Left lung (tissue), 10 donors: ENCODE data around the gene RET. TPM values are rescaled to one million over a fixed set of nuclear protein-coding genes. Genes with fewer than 3 reads are reported as not detected.

Experiments used
- ATAC-seq: fragments of 200-7000 bp; cut with Tn5 transposase; one replicate; pipeline ENCODE4 v1.9.1; 2020; ENCODE audit warnings: moderate library complexity
- DNase-seq, 4 donors: peaks; one replicate each; pipeline ENCODE4 v3.0.0-alpha.2; 2013 to 2020
- H3K27ac ChIP-seq, 2 donors: fragments of 200-600 bp; sonication (generic) in 1 of 2; one replicate each; pipeline versions ENCODE4 v1.5.0 to v1.8.0; 2020 to 2021
- H3K27me3 ChIP-seq, 2 donors: fragments of 200-600 bp; sonication (generic) in 1 of 2; one replicate each; pipeline versions ENCODE4 v1.5.0 to v1.8.0; 2020 to 2021
- H3K36me3 ChIP-seq, 2 donors: fragments of 200-600 bp; sonication (generic) in 1 of 2; one replicate each; pipeline versions ENCODE4 v1.5.0 to v1.8.0; 2020 to 2021
- H3K4me1 ChIP-seq, 2 donors: fragments of 200-600 bp; one replicate each; pipeline ENCODE4 v1.8.0; 2021
- H3K4me3 ChIP-seq, 2 donors: fragments of 200-600 bp; sonication (generic) in 1 of 2; one replicate each; pipeline versions ENCODE4 v1.5.0 to v1.8.0; 2020 to 2021; ENCODE audit warnings: mild to moderate bottlenecking in 1 of 2
- H3K9me3 ChIP-seq, 2 donors: fragments of 200-600 bp; sonication (generic) in 1 of 2; one replicate each; pipeline versions ENCODE4 v1.5.0 to v1.8.0; 2020 to 2021
- intact Hi-C, 2 donors: fragments of 100-400 bp; cut with DNase I; formaldehyde crosslinking; loops; one replicate each; pipeline versions ENCODE4 v1.11.2 to v1.14.2; 2022
- polyA plus RNA-seq, 6 donors: library from polyadenylated mRNA; unstranded; fragments of 120-200 nt; gene quantifications; one replicate each; pipeline ENCODE4 v1.2.1, GENCODE V29; 2013; ENCODE audit not compliant: insufficient read length in 6 of 6
- total RNA-seq, 2 donors: library from RNA; stranded (reverse); fragmentation: NEBNext Ultra II Directional; extraction: Animal tissue kit (Norgen Biotek cat#: 25700); gene quantifications; one replicate each; pipeline ENCODE4 v1.2.1, GENCODE V29; 2021
- TF ChIP-seq, protein P1 (sequence below), 2 donors: fragments of 200-600 bp; sonication (generic) in 1 of 2; IDR thresholded peaks; one replicate each; pipeline versions ENCODE4 v1.5.0 to v1.8.0; 2021; ENCODE audit warnings: antibody characterized with exemption in 2 of 2
- donor health status: DM: no; HTN: yes; CAD: no.
- donor health status: DM: no; HTN: no; CAD: no.

RET gene
- total and polyA plus RNA-seq, 8 donors: 0.97 to 3.8 (median 2.0) TPM

GRCh38 chr10:43170491-43170890 lies 93.6 kb downstream of the RET start:
- Histone ChIP-seq H3K4me3 (no peak overlapping the region), H3K4me1 (peaks cover 0 to 47% of the 10 kb centered on the region in 2 donors), H3K36me3 (peaks cover 0 to 38% of the 10 kb centered on the region in 2 donors), H3K27me3 (no peaks in the 10 kb centered on the region), H3K9me3 (no peaks in the 10 kb centered on the region), H3K27ac (peak overlapping the region in 1 of 2 donors; percentile 76)
- DNase-seq (no peak), ATAC-seq (peak; percentile 5)
- TF ChIP-seq, protein P1, sequence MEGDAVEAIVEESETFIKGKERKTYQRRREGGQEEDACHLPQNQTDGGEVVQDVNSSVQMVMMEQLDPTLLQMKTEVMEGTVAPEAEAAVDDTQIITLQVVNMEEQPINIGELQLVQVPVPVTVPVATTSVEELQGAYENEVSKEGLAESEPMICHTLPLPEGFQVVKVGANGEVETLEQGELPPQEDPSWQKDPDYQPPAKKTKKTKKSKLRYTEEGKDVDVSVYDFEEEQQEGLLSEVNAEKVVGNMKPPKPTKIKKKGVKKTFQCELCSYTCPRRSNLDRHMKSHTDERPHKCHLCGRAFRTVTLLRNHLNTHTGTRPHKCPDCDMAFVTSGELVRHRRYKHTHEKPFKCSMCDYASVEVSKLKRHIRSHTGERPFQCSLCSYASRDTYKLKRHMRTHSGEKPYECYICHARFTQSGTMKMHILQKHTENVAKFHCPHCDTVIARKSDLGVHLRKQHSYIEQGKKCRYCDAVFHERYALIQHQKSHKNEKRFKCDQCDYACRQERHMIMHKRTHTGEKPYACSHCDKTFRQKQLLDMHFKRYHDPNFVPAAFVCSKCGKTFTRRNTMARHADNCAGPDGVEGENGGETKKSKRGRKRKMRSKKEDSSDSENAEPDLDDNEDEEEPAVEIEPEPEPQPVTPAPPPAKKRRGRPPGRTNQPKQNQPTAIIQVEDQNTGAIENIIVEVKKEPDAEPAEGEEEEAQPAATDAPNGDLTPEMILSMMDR (IDR thresholded peaks at IDR 0.05): no peak
- intact Hi-C loops: no loop called here

DNA sequence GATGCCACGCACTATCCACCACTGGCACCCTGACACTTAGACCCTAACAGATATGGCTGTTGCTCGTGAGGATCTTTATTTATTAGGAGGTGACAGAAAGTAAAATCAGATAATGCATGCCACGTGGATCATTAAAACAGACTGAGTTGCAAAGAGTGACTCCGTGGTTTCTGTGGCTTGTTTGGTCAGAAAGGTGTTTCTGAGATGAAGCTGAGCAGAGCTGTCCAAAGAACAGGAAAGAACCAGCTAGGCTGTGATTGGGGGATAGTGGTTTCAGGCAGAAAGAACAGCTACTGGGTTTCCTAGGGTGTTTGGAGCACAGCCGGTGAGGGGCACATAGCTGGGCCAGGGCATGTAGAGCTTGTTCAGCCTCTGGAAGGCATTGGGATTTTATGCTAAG lies 95.8 kb downstream of the RET start:
- H3K4me1 ChIP-seq: peaks cover 0 to 28% of the 10 kb centered on the region in 2 donors
- H3K27ac ChIP-seq: peak overlapping the region in 1 of 2 donors; percentile 76
- H3K36me3 ChIP-seq: peaks cover 0 to 59% of the 10 kb centered on the region in 2 donors
- no peak for ATAC-seq
- H3K9me3 ChIP-seq: no peaks in the 10 kb centered on the region
- intact Hi-C loops: no loop called here
- no peak for DNase-seq
- TF ChIP-seq, protein P1 (IDR thresholded peaks at IDR 0.05): no peak
- no peak overlapping the region for H3K4me3 ChIP-seq
- no peaks in the 10 kb centered on the region for H3K27me3 ChIP-seq

GRCh38 chr10:43173120-43173519 lies 96.3 kb downstream of the RET start:
- H3K4me1 ChIP-seq: peaks cover 0 to 28% of the 10 kb centered on the region in 2 donors
- no peak for ATAC-seq
- H3K27ac ChIP-seq: peak overlapping the region in 1 of 2 donors; percentile 76
- peaks cover 0 to 64% of the 10 kb centered on the region in 2 donors for H3K36me3 ChIP-seq
- no peak overlapping the region for H3K4me3 ChIP-seq
- TF ChIP-seq, protein P1 (IDR thresholded peaks at IDR 0.05): no peak
- intact Hi-C loops: no loop called here
- H3K27me3 ChIP-seq: no peaks in the 10 kb centered on the region
- no peaks in the 10 kb centered on the region for H3K9me3 ChIP-seq
- no peak for DNase-seq

GRCh38 chr10:43174969-43175368 lies 98.1 kb downstream of the RET start:
- no peak for DNase-seq
- TF ChIP-seq, protein P1 (IDR thresholded peaks at IDR 0.05): no peak
- no peak overlapping the region for H3K27ac ChIP-seq
- H3K9me3 ChIP-seq: peaks cover 0 to 3% of the 10 kb centered on the region in 2 donors
- H3K36me3 ChIP-seq: peaks cover 0 to 71% of the 10 kb centered on the region in 2 donors
- H3K4me1 ChIP-seq: peaks cover 0 to 24% of the 10 kb centered on the region in 2 donors
- H3K27me3 ChIP-seq: no peaks in the 10 kb centered on the region
- intact Hi-C loops: no loop called here
- H3K4me3 ChIP-seq: no peak overlapping the region
- no peak for ATAC-seq

GRCh38 chr10:43176271-43176670 lies 99.4 kb downstream of the RET start:
- no peak overlapping the region for H3K4me3 ChIP-seq
- no peaks in the 10 kb centered on the region for H3K27me3 ChIP-seq
- H3K27ac ChIP-seq: no peak overlapping the region
- H3K36me3 ChIP-seq: peaks cover 0 to 83% of the 10 kb centered on the region in 2 donors
- ATAC-seq (no peak), DNase-seq (no peak)
- H3K9me3 ChIP-seq: peaks cover 0 to 3% of the 10 kb centered on the region in 2 donors
- TF ChIP-seq, protein P1 (IDR thresholded peaks at IDR 0.05): no peak
- H3K4me1 ChIP-seq: peaks cover 0 to 16% of the 10 kb centered on the region in 2 donors
- intact Hi-C loops: no loop called here
